Measurements from ENCODE around the gene CCDC7.
"Not testable (repeated sequence)": the region's sequence is repeated elsewhere in the genome, so short reads cannot be mapped to it uniquely, and the experiment has no call there.

The CCDC7 gene

GRCh38 chr10:32548208-32548607 is 102.3 kb downstream of the CCDC7 start:
- Histone ChIP-seq H3K27me3 (no peaks in the 10 kb centered on the region), H3K9ac (no peak overlapping the region), H3K9me3 (no peaks in the 10 kb centered on the region), H4K20me1 (no peaks in the 10 kb centered on the region), H3K4me3 (no peak overlapping the region), H3K4me2 (no peak overlapping the region), H3K27ac (no peak overlapping the region), H3K4me1 (no peaks in the 10 kb centered on the region), H3K36me3 (no peaks in the 10 kb centered on the region)
- no peak for TF ChIP-seq Cebpa-rat (IDR thresholded peaks at IDR 0.05)

GRCh38 chr10:32556783-32557395 is 110.9 kb downstream of the CCDC7 start:
- no peak overlapping the region for H3K4me3 ChIP-seq

GRCh38 chr10:32562695-32563094 is 116.8 kb downstream of the CCDC7 start:
- not testable (repeated sequence) for H3K9me3 ChIP-seq, H3K27me3 ChIP-seq, H3K36me3 ChIP-seq, H3K9ac ChIP-seq, H3K4me3 ChIP-seq, H4K20me1 ChIP-seq, H3K4me1 ChIP-seq, H3K4me2 ChIP-seq, H3K27ac ChIP-seq

More at GRCh38 chr10:32556783-32557395, 110.9 kb downstream of the CCDC7 start:
- Histone ChIP-seq H3K4me1 (no peaks in the 10 kb centered on the region), H3K27ac (no peak overlapping the region), H3K9me3 (no peaks in the 10 kb centered on the region), H3K9ac (no peak overlapping the region), H3K36me3 (peaks cover 3% of the 10 kb centered on the region; the same call in 1 of the 2 replicates), H4K20me1 (no peaks in the 10 kb centered on the region), H3K27me3 (no peaks in the 10 kb centered on the region), H3K4me2 (no peak overlapping the region)
- no peak for TF ChIP-seq Cebpa-rat (IDR thresholded peaks at IDR 0.05)

- Histone ChIP-seq H3K4me1 (no peaks in the 10 kb centered on the region), H3K27ac (no peak overlapping the region), H3K9me3 (no peaks in the 10 kb centered on the region), H3K4me3 (no peak overlapping the region), H4K20me1 (no peaks in the 10 kb centered on the region), H3K4me2 (no peak overlapping the region), H3K27me3 (no peaks in the 10 kb centered on the region), H3K36me3 (no peaks in the 10 kb centered on the region), H3K9ac (no peak overlapping the region)
- TF ChIP-seq Cebpa-rat (IDR thresholded peaks at IDR 0.05) = no peak
Observed at GRCh38 chr10:32577448-32577847, 131.5 kb downstream of the CCDC7 start.

DNA sequence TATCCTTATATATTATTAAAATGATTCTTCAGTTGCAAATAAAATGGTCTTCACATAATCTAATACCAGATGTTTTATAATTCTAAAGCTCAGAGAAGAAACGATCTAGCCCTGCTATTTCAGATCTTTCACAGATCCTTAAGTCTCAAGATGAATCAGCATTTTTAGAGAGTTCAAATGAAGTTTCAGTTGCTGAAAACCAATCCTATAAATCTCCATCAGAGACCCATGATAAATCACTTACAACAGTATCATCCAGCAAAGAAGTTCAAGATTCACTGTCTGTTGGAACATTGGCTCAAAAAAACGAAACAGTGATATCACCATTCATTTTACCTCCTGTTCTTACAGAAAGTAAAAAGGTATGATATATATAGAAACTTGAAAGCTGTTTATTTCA is 137.0 kb downstream of the CCDC7 start:
- Histone ChIP-seq H3K4me2 (no peak overlapping the region), H3K27me3 (no peaks in the 10 kb centered on the region), H3K27ac (no peak overlapping the region)

GRCh38 chr10:32598022-32598421 is 152.1 kb downstream of the CCDC7 start:
- not testable (repeated sequence) for H3K27ac ChIP-seq, H3K4me1 ChIP-seq, H4K20me1 ChIP-seq, H3K27me3 ChIP-seq, H3K36me3 ChIP-seq, H3K4me3 ChIP-seq, H3K9ac ChIP-seq, H3K4me2 ChIP-seq
- peaks cover 18% of the 10 kb centered on the region; the same call in 1 of the 2 replicates for H3K9me3 ChIP-seq

More for the DNA sequence above, 137.0 kb downstream of the CCDC7 start:
- Histone ChIP-seq H3K36me3 (no peaks in the 10 kb centered on the region), H3K9me3 (no peaks in the 10 kb centered on the region), H3K4me1 (no peaks in the 10 kb centered on the region), H3K9ac (no peak overlapping the region), H3K4me3 (no peak overlapping the region), H4K20me1 (no peaks in the 10 kb centered on the region)
- no peak for TF ChIP-seq Cebpa-rat (IDR thresholded peaks at IDR 0.05)

- Histone ChIP-seq H3K4me2 (no peak overlapping the region), H3K36me3 (0 out of 2 replicates have a peak, but pooled peaks cover 7% of the 10 kb centered on the region), H3K27me3 (no peaks in the 10 kb centered on the region), H3K9me3 (peaks cover 18% of the 10 kb centered on the region; the same call in 1 of the 2 replicates), H3K27ac (no peak overlapping the region), H3K9ac (no peak overlapping the region), H3K4me3 (no peak overlapping the region), H4K20me1 (no peaks in the 10 kb centered on the region), H3K4me1 (no peaks in the 10 kb centered on the region)
- no peak for TF ChIP-seq Cebpa-rat (IDR thresholded peaks at IDR 0.05)
Observed at GRCh38 chr10:32600317-32600716, 154.4 kb downstream of the CCDC7 start.

DNA sequence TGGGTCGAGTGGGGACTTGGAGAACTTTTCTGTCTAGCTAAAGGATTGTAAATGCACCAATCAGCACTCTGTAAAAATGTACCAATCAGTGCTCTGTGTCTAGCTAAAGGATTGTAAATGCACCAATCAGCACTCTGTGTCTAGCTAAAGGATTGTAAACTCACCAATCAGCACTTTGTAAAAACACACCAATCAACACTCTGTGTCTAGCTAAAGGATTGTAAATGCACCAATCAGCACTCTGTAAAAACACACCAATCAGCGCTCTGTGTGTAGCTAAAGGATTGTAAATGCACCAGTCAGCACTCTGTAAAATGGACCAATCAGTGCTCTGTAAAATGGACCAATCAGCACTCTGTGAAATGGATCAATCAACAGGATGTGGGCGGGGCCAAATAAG is 155.6 kb downstream of the CCDC7 start:
- not testable (repeated sequence) for H4K20me1 ChIP-seq, H3K9ac ChIP-seq, H3K4me2 ChIP-seq, H3K4me1 ChIP-seq, H3K27me3 ChIP-seq, H3K36me3 ChIP-seq, H3K4me3 ChIP-seq, H3K27ac ChIP-seq
- peaks cover 18% of the 10 kb centered on the region; the same call in 1 of the 2 replicates for H3K9me3 ChIP-seq

- no peak overlapping the region for H3K9ac ChIP-seq
- H3K27ac ChIP-seq = no peak overlapping the region
- no peaks in the 10 kb centered on the region for H4K20me1 ChIP-seq
- no peak for TF ChIP-seq Cebpa-rat (IDR thresholded peaks at IDR 0.05)
- H3K9me3 ChIP-seq = peaks cover 16% of the 10 kb centered on the region; the same call in 1 of the 2 replicates
- no peak overlapping the region for H3K4me3 ChIP-seq
- no peaks in the 10 kb centered on the region for H3K4me1 ChIP-seq
- no peak overlapping the region for H3K4me2 ChIP-seq
- H3K27me3 ChIP-seq = no peaks in the 10 kb centered on the region
- 0 out of 2 replicates have a peak, but pooled peaks cover 7% of the 10 kb centered on the region for H3K36me3 ChIP-seq
Observed at GRCh38 chr10:32605787-32606186, 159.8 kb downstream of the CCDC7 start.

- H3K9ac ChIP-seq, H3K4me2 ChIP-seq, H3K4me1 ChIP-seq, H4K20me1 ChIP-seq, H3K4me3 ChIP-seq, H3K27ac ChIP-seq, H3K9me3 ChIP-seq, H3K36me3 ChIP-seq, H3K27me3 ChIP-seq: not testable (repeated sequence)
Observed at GRCh38 chr10:32610543-32610942, 164.6 kb downstream of the CCDC7 start.

- Histone ChIP-seq H4K20me1 (no peaks in the 10 kb centered on the region), H3K27me3 (no peaks in the 10 kb centered on the region), H3K4me1 (no peaks in the 10 kb centered on the region), H3K9ac (no peak overlapping the region), H3K27ac (no peak overlapping the region), H3K4me3 (no peak overlapping the region), H3K9me3 (peaks cover 13% of the 10 kb centered on the region; the same call in 1 of the 2 replicates), H3K36me3 (no peaks in the 10 kb centered on the region), H3K4me2 (no peak overlapping the region)
- no peak for TF ChIP-seq Cebpa-rat (IDR thresholded peaks at IDR 0.05)
Observed at GRCh38 chr10:32616438-32616837, 170.5 kb downstream of the CCDC7 start.
